PC-3 (cell line): ENCODE data around the gene CHEK2.
"Not testable (repeated sequence)": the region's sequence is repeated elsewhere in the genome, so short reads cannot be mapped to it uniquely, and the experiment has no call there.

ENCODE experiments used
- CTCF ChIP-seq: fragments of 300-600 bp; sonication (generic); conservative IDR thresholded peaks from 2 replicates; pipeline ENCODE4 v1.5.1; 2017; ENCODE audit warnings: antibody characterized with exemption, low read depth, mild to moderate bottlenecking, low read length
- EZH2 ChIP-seq: fragments of 300-600 bp; sonication (generic); IDR thresholded peaks from one replicate; pipeline ENCODE4 v1.6.1; 2017; ENCODE audit warnings: antibody characterized with exemption, mild to moderate bottlenecking, low read length; ENCODE audit not compliant: unreplicated experiment

GRCh38 chr22:28678170-28678569 lies 63.5 kb downstream of the CHEK2 start:
- TF ChIP-seq CTCF, EZH2: not testable (repeated sequence)
